Fibroblast of lung (primary cell): ENCODE data around the gene ZDHHC13.

Experiments used
- EZH2 ChIP-seq: IDR thresholded peaks from 2 replicates; pipeline ENCODE4 v1.5.1; 2012; ENCODE audit warnings: low read length, control low read depth, mild to moderate bottlenecking; ENCODE audit errors: missing control alignments
- TF ChIP-seq, protein P1 (sequence below), 2 donors: IDR thresholded peaks in 1 of 2; conservative IDR thresholded peaks in 1 of 2; 1 replicate in 1 of 2; 2 replicates in 1 of 2; pipeline ENCODE4 v1.5.1; 2011 to 2012; ENCODE audit warnings: low read length in 2 of 2, control low read depth in 1 of 2, inconsistent platforms in 1 of 2, low read depth in 1 of 2, mild to moderate bottlenecking in 1 of 2

DNA sequence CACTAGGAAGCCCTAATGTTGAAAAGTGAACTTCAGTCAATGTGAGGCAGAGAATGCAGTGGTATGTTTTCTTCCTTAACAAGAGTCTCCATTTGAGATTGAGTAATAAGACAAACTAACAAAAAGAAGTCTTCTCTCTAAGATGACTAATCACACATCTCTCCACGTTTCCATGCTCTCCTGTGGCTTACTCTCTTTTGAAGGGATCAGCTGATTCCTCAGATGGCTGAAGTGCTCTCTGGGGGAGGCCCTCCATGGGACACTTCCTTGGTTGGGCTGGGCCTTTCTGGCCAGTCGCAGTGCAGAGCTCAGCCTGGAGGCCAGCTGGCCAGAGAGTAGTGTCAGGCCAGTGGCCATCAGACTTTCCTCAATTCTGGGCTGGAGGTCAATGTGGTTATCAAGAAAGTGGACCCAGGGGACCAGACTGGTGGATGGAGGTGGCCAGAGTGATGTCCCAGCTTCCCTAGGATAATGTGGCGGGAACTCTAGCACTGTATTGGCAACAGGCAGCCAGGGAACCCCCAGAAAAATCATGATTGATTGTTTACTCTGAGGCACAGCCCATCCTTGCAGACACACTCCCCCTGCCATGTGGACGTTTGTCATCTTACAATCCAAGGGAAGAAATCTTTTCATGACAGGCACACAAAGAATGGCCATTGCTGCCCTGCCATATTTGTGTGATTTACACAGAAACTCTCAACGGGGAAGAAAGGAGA is 70.3 kb downstream of the ZDHHC13 start:
- TF ChIP-seq, protein P1, sequence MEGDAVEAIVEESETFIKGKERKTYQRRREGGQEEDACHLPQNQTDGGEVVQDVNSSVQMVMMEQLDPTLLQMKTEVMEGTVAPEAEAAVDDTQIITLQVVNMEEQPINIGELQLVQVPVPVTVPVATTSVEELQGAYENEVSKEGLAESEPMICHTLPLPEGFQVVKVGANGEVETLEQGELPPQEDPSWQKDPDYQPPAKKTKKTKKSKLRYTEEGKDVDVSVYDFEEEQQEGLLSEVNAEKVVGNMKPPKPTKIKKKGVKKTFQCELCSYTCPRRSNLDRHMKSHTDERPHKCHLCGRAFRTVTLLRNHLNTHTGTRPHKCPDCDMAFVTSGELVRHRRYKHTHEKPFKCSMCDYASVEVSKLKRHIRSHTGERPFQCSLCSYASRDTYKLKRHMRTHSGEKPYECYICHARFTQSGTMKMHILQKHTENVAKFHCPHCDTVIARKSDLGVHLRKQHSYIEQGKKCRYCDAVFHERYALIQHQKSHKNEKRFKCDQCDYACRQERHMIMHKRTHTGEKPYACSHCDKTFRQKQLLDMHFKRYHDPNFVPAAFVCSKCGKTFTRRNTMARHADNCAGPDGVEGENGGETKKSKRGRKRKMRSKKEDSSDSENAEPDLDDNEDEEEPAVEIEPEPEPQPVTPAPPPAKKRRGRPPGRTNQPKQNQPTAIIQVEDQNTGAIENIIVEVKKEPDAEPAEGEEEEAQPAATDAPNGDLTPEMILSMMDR (conservative IDR thresholded peaks at IDR 0.05 in 1 of 2, IDR thresholded peaks at IDR 0.05 in 1 of 2; ENCODE audit: low read depth in 1 of 2, low read length in 2 of 2): no peak
- TF ChIP-seq EZH2: no peak
